Jurkat, Clone E6-1 (cell line): Measurements from ENCODE around the gene EPB41L3.
A peak's percentile ranks its signal among the peaks of the same experiment; 100 is the strongest.

ENCODE experiments used
- DNase-seq: peaks from one replicate; pipeline ENCODE4 v3.0.0-alpha.2; 2011; ENCODE audit warnings: low read depth, low spot score
- H3K4me3 ChIP-seq: 2 replicates; pipeline ENCODE4 v1.5.1; 2011; ENCODE audit warnings: mild to moderate bottlenecking, low read length, control low read depth, moderate library complexity

The EPB41L3 gene

DNA sequence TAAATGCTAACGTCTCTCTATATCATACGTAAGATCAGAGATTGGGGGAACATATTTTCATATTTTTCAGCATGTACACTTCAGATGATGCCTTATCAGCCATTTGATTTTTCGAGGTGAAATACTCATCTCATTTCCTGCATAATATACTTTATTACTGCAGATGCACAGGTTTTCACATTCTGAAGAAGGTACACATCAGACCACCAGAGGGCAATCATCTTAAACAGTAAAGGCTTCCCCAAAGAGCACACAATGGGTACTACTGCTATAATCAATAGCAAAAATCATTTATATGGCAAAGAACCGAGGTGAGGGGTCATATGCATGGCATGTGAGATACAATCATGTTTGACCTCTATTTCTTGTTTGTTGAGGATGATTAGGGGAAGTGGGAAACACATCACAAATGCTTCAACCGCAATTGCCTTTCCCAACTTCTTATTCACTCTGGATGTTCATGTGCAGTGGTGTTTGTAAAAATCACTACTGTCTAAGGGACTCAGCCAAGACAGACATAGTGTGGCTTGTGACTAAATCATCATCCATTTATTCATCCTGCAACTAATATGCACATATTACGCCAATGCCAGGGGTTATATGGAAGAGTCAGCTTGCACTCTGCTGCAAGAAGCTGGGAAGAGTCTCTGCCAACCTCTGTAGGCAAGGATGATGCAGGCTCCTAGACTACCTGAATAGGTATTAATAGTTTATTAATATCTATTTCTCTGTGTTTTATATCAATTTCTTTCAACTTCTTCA, 118.7 kb downstream of the EPB41L3 start:
- H3K4me3 ChIP-seq = no peak overlapping the region
- DNase-seq = peak; percentile 33

DNA sequence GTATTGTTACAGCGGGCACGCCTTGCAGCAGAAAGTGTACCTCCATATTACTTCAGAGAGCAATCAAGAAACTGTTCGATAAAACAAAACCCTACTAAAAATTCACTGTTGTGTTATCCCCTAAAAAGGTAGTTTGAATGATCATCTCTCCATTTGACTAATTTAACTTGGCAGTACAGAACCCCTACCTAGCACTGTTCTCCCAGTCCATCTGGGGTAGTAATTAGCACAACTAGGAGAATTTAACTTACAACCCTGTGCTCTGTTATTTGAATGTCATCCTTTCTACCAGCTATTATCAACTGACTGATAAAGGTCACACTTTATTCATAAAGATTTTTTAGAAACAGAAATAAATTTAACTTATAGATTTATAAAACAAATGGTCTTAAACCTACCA, 121.2 kb downstream of the EPB41L3 start:
- DNase-seq = no peak
- no peak overlapping the region for H3K4me3 ChIP-seq

DNA sequence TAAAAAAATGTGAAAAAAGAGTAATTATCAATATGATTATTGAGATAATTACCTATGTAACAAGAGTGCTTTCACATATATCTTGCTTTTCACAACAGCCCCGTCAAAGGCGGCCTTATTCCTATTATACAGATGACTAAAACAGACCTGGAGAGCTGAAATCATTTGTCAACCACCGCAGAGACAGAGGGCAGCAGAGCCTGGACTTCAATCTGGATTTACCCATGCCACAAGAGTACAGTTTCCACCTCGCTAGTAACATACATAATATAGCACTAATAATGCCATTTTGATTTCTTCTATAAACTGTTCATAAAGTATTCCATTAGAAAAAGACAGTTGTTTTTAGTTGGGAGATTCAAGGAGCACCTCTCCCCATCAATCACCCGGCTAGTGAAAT, 121.8 kb downstream of the EPB41L3 start:
- no peak overlapping the region for H3K4me3 ChIP-seq

DNA sequence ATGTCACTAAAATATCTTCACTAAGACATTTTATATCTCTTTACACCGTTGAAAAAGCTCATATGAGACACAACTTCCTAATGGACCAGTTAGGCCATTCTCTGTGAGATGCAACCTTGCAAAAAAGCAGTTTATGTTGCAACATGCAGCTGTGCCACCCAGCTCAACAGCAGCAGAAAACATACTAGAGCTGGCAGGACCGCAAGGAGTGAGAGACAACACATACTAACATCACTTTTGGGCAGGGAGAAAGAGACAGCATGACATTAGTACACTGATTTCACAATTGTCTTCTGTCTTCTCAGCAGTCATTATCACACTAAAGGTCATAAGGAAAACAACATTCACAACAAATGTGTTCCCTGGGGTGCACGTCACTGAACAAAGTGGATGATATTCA, 122.9 kb downstream of the EPB41L3 start:
- DNase-seq = no peak
- H3K4me3 ChIP-seq = no peak overlapping the region

More for the DNA sequence above, 121.8 kb downstream of the EPB41L3 start:
- DNase-seq = no peak

DNA sequence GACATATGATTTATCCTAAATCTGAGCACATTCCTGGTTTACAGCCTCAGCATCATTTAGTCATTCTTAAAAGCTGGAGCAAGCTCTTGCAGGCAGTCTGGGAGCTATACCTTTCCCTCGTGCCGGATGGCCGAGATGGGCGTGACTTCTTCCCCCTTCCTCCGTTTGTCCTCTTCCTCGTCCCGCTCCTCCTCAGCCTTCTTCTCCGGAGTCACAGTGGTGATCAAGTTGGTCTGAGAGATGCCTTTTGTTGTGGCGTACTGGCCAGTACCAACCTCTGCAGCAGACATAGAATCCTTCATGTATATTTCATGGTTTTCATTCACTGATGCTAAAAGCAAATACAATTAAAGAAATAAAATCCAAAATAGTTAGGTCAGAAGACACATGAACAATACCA, 124.2 kb downstream of the EPB41L3 start:
- H3K4me3 ChIP-seq = no peak overlapping the region
- DNase-seq = no peak

DNA sequence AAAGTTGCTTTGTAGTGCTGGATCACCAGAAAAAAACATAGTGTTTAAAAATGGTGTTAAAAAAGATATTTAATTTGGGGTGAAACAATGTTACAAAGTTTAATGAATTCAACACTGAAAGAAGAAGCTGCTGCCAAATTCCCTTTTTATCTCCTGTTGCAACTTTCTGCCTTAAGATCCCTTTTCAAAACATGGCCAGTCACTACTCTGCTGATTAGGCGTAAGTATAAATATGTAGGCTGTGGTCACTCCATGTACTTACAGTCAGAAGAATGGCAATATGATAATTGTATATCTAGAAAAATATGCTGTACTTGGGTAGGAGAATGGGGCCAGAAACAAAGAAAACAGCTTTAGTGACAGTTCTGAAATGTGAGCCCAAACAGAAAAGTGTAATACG, 124.8 kb downstream of the EPB41L3 start:
- no peak for DNase-seq

DNA sequence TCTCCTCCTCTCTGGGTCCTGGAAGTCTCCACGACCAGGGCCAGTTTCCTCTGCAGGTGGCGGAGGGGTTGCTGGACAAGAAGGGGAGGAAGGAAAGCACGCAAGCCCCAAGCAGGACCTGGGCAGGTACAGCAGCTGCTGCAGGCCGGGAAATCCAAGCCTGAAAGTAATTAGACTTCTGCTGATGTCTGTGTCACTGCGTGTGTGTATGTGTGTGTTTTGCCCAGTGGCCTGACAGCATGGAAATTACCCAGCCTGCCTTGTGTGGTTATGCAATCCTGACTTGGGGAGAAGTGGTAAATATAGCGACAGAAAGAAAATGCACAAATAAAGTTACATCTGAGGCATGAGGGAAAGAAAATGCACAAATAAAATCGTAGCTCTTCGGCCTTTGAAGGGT, 126.5 kb downstream of the EPB41L3 start:
- H3K4me3 ChIP-seq = no peak overlapping the region
- no peak for DNase-seq

More for the DNA sequence above, 124.8 kb downstream of the EPB41L3 start:
- H3K4me3 ChIP-seq = no peak overlapping the region

DNA sequence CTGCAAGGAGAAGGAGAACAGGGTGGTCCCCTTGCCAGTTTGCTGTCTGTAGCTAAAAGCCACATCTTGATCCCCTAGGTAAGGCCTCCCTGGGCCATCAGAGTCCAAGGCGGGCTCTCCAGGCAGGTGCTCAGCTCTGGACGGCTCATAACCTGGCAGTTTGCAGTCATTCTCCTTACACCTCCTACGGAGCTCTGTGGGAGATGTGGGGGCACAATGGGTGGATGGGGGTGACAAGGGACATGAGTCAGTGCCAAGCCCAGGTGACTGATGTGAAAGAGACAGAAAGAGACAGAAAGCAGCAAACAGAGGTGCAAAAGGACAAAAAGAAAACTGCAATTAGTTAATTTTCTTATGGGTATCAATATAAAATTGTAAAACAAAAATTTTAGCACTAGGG, 127.7 kb downstream of the EPB41L3 start:
- DNase-seq = no peak
- H3K4me3 ChIP-seq = no peak overlapping the region

DNA sequence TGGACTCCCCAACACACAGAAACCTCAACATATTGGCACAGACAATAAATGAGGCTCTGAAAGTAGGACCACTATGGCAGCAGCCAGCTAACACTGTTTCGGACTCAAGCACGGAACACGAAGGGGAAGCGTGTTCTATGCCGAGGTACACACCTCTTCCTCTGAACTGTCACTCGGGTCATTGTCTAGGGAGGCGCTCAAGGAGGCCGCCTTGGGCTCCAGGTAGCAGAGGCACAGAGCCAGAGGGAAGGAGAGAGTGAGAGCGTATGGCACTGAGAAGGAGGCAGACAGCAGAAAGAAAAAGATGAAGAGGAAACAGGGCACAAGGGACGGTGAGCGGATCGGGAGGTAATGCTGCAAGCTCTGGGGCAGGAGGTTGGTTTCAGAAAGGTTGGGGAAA, 128.1 kb downstream of the EPB41L3 start:
- H3K4me3 ChIP-seq = no peak overlapping the region
- no peak for DNase-seq

DNA sequence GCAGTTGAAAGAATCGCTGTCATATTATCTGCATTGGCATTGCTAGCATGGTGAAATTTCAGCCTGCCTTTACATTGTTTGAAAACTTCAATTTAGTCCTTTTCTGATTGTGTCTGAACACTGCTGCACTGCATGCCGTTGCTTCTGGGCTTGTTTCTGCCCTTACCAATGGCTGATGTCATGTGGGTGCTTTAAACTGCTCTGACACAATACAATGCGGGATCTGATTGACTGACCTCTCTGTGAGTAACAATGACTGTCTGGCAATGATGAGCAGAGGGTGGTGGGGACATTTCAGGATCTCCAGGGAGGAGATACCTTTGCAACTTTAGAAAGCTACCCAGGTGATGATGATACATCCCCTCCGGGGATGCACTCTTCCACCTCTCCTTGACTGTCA, 128.8 kb downstream of the EPB41L3 start:
- no peak overlapping the region for H3K4me3 ChIP-seq
- no peak for DNase-seq

DNA sequence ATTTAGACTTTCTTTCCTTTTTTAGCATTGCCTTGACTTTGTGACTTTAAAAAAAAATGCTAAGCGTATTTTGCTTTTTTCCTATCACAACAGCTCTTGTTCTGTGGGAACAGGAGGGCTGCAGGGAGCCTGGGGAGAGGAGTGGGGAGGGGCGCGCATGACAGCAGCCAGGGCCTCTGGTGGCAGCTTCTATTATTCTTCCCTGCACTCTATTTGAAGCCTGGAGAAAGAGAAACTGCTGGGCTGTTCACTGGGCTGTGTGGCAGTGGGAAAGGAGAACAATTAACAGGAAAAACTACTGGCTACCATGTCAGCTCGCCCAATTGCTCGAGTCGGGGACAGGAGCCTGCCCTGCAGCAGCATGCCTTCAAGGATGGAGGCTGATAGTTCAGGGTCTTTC, 129.3 kb downstream of the EPB41L3 start:
- DNase-seq = no peak
- H3K4me3 ChIP-seq = no peak overlapping the region

DNA sequence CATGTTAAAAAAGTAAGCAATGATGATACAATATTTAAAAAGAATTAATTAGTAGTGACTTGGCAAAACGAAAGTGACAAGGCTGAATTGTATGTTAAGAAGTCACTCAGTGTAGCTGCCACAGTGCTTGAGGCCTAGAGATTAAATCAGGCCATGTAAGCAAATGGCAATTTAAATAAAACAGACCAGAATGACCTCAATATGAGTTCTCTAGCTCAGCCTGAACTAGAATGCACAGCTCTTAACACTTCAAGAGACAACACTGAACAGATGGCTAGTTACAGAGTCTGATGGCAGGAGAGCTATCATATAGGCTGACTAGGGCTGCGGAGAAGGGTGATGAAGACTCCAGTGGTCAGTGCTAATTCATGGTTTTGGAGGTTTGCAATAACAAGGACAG, 130.3 kb downstream of the EPB41L3 start:
- H3K4me3 ChIP-seq = no peak overlapping the region
- no peak for DNase-seq

DNA sequence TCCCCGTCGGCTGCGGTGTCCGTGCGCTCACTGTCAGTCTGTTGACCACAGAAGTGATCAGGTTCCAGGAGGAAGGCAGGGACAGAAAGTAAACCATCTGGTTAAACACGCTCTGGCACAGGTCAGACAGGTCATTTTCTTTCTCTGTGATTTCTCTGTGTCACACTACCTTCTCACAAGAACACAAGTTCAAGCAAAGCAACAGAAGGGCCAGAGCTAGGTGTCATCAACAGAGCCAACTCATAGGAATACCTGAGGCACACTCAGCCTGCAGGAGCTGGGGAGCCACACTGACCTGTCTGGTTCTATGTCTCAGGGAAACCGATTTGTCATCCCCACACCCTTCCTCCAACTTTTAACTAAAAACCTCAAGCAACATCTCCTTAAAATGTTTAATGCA, 133.2 kb downstream of the EPB41L3 start:
- no peak for DNase-seq
- no peak overlapping the region for H3K4me3 ChIP-seq

DNA sequence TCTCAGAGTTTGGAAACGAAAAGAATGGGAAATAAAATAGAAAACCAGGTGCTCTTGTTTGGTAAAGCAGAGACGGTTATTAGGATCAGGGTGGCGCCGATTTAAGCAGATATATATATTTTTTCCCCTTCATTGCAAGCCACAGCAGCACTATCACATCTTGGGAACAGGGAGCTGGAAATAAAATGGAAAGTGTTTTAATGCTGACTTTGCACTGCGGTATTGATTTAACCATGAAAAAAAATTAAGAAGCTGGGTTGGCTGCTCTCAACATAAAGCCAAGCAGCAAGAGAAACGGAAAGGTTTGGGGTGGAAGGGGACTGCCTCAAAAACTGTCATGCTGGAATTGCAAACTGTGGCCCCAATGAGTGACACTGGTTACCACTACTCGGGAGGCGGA, 145.5 kb downstream of the EPB41L3 start:
- no peak for DNase-seq
- H3K4me3 ChIP-seq = no peak overlapping the region

DNA sequence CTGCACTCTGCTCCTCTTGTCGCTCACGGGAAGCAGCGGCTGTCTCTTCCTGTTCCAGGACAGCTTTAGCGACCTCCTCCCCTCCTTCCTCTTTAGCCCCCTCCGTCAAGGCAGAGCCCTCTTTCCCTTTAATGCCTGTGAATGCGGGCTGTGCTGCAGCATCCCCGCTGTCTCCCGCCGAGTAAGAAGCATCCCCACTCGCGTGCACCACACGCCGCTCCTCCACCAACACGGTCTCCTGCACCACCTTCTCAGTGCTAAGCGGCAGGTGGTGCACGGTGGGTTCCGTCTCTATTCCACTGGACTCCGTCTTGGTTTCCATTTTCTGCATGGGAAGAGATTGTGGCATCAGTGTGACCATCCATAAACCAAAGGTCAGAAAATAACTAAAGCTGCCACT, 146.7 kb downstream of the EPB41L3 start:
- DNase-seq = no peak
- H3K4me3 ChIP-seq = no peak overlapping the region

DNA sequence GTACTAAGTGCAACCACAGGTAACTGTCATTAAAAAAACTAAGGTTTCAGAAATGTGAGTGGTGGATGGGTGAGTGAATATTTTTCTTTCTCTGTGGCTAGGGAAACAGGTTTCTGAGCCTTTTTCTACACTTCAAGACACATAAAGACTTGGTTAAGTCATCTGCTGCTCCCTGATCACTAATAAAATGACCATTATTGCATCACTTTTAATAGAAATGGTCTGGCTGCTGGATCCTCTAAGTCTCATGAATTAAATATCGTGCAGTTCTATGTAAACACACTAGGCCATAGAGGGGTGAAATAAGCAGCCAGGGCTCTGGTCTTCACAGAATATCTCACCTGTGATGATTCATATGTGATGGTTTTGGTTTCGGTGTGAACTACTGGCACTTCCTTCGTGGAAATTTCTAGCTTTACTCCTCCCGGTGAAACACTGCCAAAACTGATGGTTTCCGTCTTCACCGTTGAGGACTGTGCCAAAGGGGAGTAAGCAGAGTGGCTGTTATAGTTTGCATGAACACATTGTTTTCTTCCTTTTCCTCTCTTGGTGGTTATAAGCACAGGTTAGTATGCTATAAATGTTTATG, 147.8 kb downstream of the EPB41L3 start:
- no peak overlapping the region for H3K4me3 ChIP-seq
- no peak for DNase-seq

DNA sequence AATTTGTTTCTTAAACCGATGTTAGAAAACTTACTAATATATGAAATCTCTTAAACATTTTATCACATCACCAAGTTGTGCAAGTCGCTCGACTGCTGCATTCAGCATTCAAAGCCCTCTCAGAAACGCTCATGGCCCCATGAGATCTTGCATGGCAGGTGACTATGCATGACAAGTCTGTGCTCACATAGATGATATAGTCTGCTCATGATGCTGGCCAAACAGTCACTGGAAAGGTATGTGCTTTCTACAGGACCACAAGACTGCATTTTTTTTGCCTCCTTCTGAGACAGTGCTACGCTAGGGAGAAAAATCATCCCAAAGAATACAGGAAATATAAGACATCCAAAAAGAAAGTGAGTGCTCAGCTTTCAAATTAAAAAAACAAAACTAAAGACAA, 150.0 kb downstream of the EPB41L3 start:
- DNase-seq = no peak
- no peak overlapping the region for H3K4me3 ChIP-seq

DNA sequence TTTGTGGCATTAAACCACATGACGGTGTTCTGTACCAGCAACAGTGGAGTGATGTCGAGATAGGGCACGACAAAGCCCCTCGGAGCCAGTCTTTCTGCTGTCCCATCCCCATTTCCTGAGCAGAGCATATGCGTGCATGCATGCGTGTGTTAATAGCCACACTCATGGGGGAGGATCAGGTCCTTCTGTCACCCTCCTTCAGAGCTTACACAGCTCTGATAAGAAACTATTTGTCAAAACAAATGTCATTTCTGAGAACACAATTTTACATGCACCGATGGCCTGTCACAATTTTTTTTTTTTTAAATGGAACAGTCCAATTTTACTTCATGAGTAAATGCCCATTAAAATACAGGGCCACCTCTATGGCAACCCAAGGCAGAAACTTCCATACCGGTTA, 152.4 kb downstream of the EPB41L3 start:
- no peak overlapping the region for H3K4me3 ChIP-seq
- no peak for DNase-seq

DNA sequence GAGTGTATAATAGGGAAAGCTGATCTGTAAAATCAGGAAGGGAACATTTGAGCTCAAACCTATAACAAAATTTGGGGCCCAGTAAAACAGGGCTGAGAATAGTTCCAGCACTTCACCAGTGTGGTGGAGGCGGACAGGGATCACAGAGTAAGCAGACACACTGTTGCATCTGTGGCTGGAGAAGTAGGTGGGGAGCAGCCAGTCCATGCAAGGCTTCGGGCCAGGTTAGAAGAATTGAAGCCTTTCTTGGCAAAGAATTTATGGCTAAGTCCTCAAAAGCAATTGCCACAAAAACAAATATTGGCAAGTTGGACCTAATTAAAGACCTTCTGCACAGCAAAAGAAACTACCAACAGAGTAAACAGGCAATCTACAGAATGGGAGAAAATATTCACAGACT, 154.4 kb downstream of the EPB41L3 start:
- H3K4me3 ChIP-seq = no peak overlapping the region
- no peak for DNase-seq

DNA sequence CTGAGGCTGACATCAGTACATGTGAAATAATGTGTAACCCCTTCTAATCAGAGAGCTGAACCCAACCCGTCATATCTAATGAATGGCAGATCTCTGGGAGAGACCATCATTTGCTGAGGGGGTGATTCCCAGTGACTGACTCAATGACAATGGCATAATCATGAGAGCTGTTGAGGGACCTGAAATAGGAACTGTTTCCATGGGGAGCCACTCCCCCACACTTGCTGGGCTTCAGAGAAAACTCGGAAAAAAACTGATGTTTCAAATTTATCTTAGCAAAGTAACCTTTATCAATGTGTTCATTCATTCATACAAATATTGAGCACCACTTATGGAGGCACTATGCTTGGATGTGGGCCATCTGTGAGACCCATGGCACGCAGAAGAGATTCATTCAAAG, 154.9 kb downstream of the EPB41L3 start:
- no peak for DNase-seq
- no peak overlapping the region for H3K4me3 ChIP-seq

DNA sequence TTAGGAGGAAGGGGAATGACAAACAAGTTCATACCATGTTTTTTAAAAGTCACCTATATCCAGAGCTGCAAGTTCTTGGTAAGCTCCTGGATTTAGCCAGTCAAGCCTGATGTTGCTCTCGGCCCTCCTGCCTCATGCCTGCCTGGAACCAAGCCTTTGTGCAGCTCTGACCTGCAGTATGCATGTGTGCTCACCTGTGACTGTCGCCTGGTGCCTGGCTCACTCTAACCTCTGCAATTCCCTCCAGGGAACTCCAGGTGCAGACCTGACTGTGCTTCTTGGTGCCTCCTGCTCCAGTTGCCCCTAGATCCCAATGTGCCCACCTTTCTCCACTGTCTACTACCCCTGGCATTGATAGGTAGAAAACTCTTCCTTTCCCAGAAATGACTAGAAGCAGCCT, 163.2 kb downstream of the EPB41L3 start:
- no peak overlapping the region for H3K4me3 ChIP-seq
- DNase-seq = no peak
